ENCODE measurements around the gene TLE6. TPM values are rescaled to one million over a fixed set of nuclear protein-coding genes. Genes with fewer than 3 reads are reported as not detected.
A peak's percentile ranks its signal among the peaks of the same experiment; 100 is the strongest.
"Not testable (repeated sequence)": the region's sequence is repeated elsewhere in the genome, so short reads cannot be mapped to it uniquely, and the experiment has no call there.

Gene TLE6
- total RNA-seq (1 to 10 TPM; 1.6 to 5.0 TPM), polyA plus RNA-seq (ENCODE audit: insufficient read length in 2 of 2) (1 to 10 TPM; 4.6 to 4.7 TPM)
- long read RNA-seq, donor 1, partial matches to known transcripts: 7 of 7 reads
- long read RNA-seq, donor 1, other reads (novel, unspliced or antisense): 0 of 7 reads
- long read RNA-seq, donor 2: 0 reads
- long read RNA-seq, donor 3: 0 reads
- long read RNA-seq, donor 4, partial matches to known transcripts: 0 of 1 reads
- long read RNA-seq, donor 4, other reads (novel, unspliced or antisense): 0 of 1 reads

DNA sequence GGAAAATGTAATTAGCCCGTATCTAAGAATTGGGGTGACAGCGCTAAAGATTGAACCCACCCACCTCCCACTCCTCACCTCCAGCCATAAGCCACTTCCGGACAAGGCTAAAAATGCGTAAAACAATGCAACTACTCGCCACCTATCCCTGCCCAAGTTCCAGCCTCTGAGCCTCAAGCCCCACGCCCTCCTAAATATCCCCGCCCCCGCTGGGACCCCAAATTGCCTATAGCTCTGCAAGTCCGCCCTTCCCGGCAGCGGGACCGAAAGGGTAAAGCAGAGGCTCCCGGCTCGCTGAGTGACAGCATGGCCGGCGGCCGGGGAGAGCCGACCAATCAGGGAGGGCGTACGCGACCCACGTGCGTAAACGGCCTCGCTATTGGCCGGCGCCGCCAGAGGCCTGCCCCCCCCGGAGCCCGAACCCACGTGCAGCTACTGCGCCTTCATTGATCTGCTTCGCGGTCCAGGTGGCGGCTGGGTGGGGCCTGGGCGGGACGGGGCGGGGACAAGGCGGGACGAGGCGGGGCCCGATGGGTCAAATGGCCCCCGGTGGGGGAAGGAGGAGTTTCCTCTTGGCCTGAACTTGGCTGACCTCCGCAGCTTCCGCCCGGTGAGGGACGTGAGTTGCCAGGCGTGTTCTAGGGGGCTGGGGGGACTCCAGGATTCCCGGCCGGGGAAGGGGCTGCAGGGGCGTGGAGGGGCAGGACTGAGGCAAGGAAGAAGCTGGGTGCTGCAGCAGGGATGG is at the start of gene TLE6:
TLE6 (plus strand) TSS at position 564 of the 745 bp plus-strand sequence. CDS start 670 bp downstream, outside the sequence.
- Histone ChIP-seq H3K4me1 (ENCODE audit: control insufficient read depth, insufficient read depth, low read length) (peaks cover 38% of the 10 kb centered on the region), H3K4me3 (ENCODE audit: low read depth, low read length) (peak within 1 kb of the TSS; percentile 56), H3K36me3 (ENCODE audit: control insufficient read depth, insufficient read depth, low read length) (no peaks in the 10 kb centered on the region), H3K9me3 (ENCODE audit: control insufficient read depth, insufficient read depth, low read length) (no peaks in the 10 kb centered on the region), H3K27ac (ENCODE audit: low read depth, low read length) (no peak within 1 kb of the TSS), H3K27me3 (ENCODE audit: control insufficient read depth, insufficient read depth, low read length) (peaks cover 18% of the 10 kb centered on the region)
- WGBS (ENCODE audit: insufficient coverage): 0% methylated on average over 39 of the region's 51 CpGs
- peak in 5 of 6 donors; percentile 81 to 98 (median 86) for DNase-seq (ENCODE audit: low read depth in 4 of 6, low spot score in 6 of 6)

DNA sequence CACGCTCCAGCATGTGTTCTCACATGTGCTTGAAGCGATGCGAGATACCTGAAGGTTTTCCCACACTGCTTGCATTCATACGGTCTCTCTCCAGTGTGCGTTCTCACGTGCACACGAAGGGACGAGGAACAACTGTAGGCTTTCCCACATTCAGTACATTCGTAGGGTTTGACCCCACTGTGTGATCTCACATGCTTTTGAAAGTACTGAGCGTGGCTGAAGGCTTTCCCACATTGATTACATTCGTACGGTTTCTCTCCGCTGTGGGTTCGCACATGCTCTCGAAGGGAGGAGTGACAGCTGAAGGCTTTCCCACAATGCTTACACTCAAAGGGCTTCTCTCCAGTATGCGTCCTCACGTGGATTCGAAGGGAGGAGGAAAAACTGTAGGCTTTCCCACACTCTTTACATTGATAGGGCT is 43.9 kb upstream of the TLE6 start:
- Histone ChIP-seq H3K36me3 (ENCODE audit: control insufficient read depth, insufficient read depth, low read length) (peaks cover 49% of the 10 kb centered on the region), H3K9me3 (ENCODE audit: control insufficient read depth, insufficient read depth, low read length) (peaks cover 18% of the 10 kb centered on the region), H3K4me1 (ENCODE audit: control insufficient read depth, insufficient read depth, low read length) (no peaks in the 10 kb centered on the region), H3K27me3 (ENCODE audit: control insufficient read depth, insufficient read depth, low read length) (no peaks in the 10 kb centered on the region), H3K27ac (ENCODE audit: low read depth, low read length) (no peak overlapping the region), H3K4me3 (ENCODE audit: low read depth, low read length) (no peak overlapping the region)
- no peak for DNase-seq (ENCODE audit: low read depth in 4 of 6, low spot score in 6 of 6)
- WGBS (ENCODE audit: insufficient coverage): 97% methylated on average over 15 of the region's 18 CpGs

DNA sequence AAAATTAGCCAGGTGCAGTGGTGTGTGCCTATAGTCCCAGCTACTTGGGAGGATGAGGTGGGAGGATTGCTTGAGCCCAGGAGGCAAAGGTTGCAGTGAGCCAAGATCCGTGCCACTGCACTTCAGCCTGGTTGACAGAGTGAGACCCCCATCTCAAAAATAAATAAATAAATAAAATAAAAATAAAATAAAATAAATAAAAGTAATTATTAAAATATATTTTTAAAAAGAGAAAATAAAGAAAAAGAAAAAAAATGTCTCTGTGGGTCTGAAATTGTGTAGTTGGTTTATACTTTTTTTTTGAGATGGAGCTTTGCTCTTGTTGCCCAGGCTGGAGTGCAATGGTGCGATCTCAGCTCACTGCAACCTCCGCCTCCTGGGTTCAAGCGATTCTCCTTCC is 41.5 kb upstream of the TLE6 start:
- H3K4me3 ChIP-seq (ENCODE audit: low read depth, low read length); DNase-seq (ENCODE audit: low read depth in 4 of 6, low spot score in 6 of 6); H3K27me3 ChIP-seq (ENCODE audit: control insufficient read depth, insufficient read depth, low read length); H3K4me1 ChIP-seq (ENCODE audit: control insufficient read depth, insufficient read depth, low read length); H3K27ac ChIP-seq (ENCODE audit: low read depth, low read length): not testable (repeated sequence)
- Histone ChIP-seq H3K36me3 (ENCODE audit: control insufficient read depth, insufficient read depth, low read length) (peaks cover 58% of the 10 kb centered on the region), H3K9me3 (ENCODE audit: control insufficient read depth, insufficient read depth, low read length) (peaks cover 18% of the 10 kb centered on the region)
- WGBS (ENCODE audit: insufficient coverage): 86% methylated on average over 1 of the region's 4 CpGs

DNA sequence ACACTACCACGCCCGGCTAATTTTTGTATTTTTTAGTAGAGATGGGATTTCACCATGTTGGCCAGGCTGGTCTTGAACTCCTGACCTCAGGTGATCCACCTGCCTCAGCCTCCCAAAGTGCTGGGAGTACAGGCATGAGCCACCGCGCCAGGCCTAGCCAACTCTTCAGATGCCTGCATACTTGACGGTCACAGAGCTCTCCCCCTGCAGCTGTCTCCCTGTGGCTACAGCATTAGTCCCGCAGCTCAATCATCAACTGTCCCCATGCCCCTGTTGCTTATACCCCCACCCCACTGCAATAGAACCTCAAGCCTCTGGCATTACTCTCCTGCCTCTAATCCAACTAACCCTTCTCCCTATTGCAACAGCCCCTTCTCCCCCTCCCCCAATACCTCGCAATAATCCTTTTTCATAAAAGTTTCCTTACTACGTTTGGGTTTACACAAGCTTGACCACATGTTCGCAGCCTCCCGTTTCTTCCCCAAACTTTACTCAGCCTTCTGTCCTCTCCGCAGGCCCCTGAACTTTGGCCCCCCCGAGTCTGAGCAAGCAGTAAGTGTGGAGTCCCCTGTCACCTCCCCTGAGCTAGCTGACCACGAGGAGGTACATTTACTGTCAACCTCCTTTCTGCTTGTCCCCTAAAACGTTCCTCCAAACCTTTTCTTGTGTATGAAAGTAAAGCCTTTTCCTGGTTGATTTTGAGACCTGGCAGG is 34.3 kb upstream of the TLE6 start:
- no peaks in the 10 kb centered on the region for H3K27me3 ChIP-seq (ENCODE audit: control insufficient read depth, insufficient read depth, low read length)
- H3K4me3 ChIP-seq (ENCODE audit: low read depth, low read length): no peak overlapping the region
- peaks cover 10% of the 10 kb centered on the region for H3K36me3 ChIP-seq (ENCODE audit: control insufficient read depth, insufficient read depth, low read length)
- no peak for DNase-seq (ENCODE audit: low read depth in 4 of 6, low spot score in 6 of 6)
- WGBS (ENCODE audit: insufficient coverage): 76% methylated on average over 10 of the region's 14 CpGs
- peaks cover 17% of the 10 kb centered on the region for H3K4me1 ChIP-seq (ENCODE audit: control insufficient read depth, insufficient read depth, low read length)
- no peak overlapping the region for H3K27ac ChIP-seq (ENCODE audit: low read depth, low read length)
- no peaks in the 10 kb centered on the region for H3K9me3 ChIP-seq (ENCODE audit: control insufficient read depth, insufficient read depth, low read length)

DNA sequence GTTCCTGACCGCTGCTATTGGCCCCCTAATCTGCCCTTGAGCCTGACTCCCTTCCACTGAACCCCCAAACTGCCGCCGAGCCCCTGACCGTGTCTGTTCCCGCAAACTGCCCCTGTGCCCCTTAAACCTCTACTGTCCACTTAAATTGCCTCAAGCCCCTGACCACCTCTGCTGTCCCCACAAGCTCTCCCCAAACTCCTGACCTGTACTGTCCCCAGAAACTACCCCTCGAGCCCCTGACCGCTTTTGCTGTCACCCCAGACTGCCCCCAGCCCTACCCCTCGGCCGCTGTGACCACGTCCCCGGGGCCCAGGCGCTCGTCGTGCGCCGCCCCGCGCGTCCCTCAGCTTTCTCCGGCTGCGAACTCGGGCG is 33.0 kb upstream of the TLE6 start:
- no peak for DNase-seq (ENCODE audit: low read depth in 4 of 6, low spot score in 6 of 6)
- peak overlapping the region; percentile 84 for H3K4me3 ChIP-seq (ENCODE audit: low read depth, low read length)
- no peaks in the 10 kb centered on the region for H3K27me3 ChIP-seq (ENCODE audit: control insufficient read depth, insufficient read depth, low read length)
- no peak overlapping the region for H3K27ac ChIP-seq (ENCODE audit: low read depth, low read length)
- peaks cover 21% of the 10 kb centered on the region for H3K4me1 ChIP-seq (ENCODE audit: control insufficient read depth, insufficient read depth, low read length)
- WGBS (ENCODE audit: insufficient coverage): 3% methylated on average over 23 of the region's 23 CpGs
- H3K9me3 ChIP-seq (ENCODE audit: control insufficient read depth, insufficient read depth, low read length): no peaks in the 10 kb centered on the region
- no peaks in the 10 kb centered on the region for H3K36me3 ChIP-seq (ENCODE audit: control insufficient read depth, insufficient read depth, low read length)

DNA sequence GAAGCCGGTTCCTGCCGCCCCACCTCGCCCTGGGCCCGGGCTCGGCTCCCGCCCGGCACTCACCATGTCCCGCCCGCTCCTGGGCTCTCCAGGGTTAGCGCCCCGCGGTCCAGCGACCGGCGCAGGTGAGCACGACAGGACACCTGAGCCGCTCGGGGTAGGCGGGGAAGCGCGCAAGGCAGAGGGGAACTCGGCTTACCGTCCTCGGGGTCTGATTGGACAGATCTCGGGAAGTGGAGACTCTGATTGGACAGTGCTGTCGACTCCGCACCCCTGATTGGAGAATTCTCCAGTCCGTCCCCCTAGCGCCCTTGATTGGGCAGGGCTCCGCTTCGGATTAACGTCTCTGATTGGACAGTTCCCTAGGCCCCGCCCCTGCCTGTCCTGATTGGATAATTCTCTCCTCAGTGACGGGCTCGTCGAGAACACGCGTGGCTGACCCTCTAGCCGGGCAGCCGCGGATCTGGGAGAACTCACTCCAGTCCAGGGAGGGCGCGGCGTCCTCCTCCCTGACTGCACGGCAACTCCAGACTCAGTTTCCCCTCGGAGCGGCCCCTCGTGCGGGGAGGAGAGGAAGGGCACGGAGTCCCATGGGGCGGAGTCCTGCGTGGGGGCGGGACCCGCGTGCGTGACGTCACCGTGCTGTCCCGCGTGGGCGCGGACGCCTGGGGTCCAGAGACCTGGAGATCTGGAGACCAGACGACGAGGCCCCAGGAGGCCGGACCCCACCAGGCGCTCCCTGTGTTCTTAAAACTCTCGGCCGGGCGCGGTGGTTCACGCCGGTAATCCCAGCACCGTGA is 32.4 kb upstream of the TLE6 start, which contains the start of gene ZNF77:
ZNF77 (minus strand) TSS at position 197 of the 800 bp plus-strand sequence; CDS start at position 66, 131 bp downstream.
- peak within 1 kb of the TSS; percentile 84 for H3K4me3 ChIP-seq (ENCODE audit: low read depth, low read length)
- peak within 1 kb of the TSS; percentile 92 for H3K27ac ChIP-seq (ENCODE audit: low read depth, low read length)
- H3K27me3 ChIP-seq (ENCODE audit: control insufficient read depth, insufficient read depth, low read length): no peaks in the 10 kb centered on the region
- 1% methylated on average over 74 of the region's 74 CpGs for WGBS (ENCODE audit: insufficient coverage)
- peak; percentile 98 to 100 (median 99) for DNase-seq (ENCODE audit: low read depth in 4 of 6, low spot score in 6 of 6)
- no peaks in the 10 kb centered on the region for H3K36me3 ChIP-seq (ENCODE audit: control insufficient read depth, insufficient read depth, low read length)
- H3K4me1 ChIP-seq (ENCODE audit: control insufficient read depth, insufficient read depth, low read length): peaks cover 25% of the 10 kb centered on the region
- no peaks in the 10 kb centered on the region for H3K9me3 ChIP-seq (ENCODE audit: control insufficient read depth, insufficient read depth, low read length)

DNA sequence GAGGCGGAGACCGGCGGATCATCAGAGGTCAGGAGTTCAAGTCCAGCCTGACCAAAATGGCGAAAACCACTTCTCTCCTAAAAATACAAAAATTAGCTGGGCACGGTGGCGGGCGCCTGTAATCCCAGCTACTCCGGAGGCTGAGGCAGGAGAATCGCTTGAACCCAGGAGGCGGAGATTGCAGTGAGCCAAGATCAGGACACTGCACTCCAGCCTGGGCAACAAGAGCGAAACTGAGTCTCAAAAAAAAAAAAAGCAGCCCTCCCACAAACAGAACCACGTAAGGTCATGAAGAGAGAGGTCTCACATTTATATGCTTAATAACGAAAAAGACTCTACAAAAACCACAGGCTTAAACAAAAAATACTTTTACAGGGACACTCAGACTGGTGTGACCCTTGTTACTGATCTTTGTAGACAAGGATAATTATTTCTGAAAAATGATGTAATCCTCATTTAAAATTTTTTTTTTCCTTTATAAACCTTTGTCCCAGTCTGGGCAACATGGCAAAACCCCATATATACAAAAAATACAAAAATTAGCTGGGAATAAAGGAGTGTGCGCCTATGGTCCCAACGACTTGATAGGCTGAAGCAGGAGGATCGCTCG is 31.7 kb upstream of the TLE6 start:
- Histone ChIP-seq H3K36me3 (ENCODE audit: control insufficient read depth, insufficient read depth, low read length) (no peaks in the 10 kb centered on the region), H3K27me3 (ENCODE audit: control insufficient read depth, insufficient read depth, low read length) (no peaks in the 10 kb centered on the region), H3K9me3 (ENCODE audit: control insufficient read depth, insufficient read depth, low read length) (no peaks in the 10 kb centered on the region), H3K27ac (ENCODE audit: low read depth, low read length) (peak overlapping the region; percentile 92), H3K4me1 (ENCODE audit: control insufficient read depth, insufficient read depth, low read length) (peaks cover 25% of the 10 kb centered on the region), H3K4me3 (ENCODE audit: low read depth, low read length) (peak overlapping the region; percentile 84)
- WGBS (ENCODE audit: insufficient coverage): 42% methylated on average over 13 of the region's 17 CpGs
- DNase-seq (ENCODE audit: low read depth in 4 of 6, low spot score in 6 of 6): no peak

DNA sequence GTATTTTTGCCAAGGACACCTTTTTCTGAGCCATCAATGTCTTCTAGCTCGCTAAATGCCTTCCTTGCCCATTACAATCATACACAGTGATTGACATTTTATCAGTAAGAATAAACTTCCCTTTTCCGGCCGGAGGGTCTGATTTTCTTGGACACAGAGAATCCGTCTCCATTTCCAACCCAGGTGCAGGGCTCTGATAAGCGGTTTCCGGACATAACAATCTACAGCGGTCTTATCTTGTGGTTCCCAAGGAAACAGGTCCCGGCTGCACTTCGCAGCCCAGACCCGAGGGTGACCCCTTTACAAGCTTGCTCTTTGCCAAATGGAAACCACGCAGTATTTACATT is 27.5 kb upstream of the TLE6 start:
- Histone ChIP-seq H3K36me3 (ENCODE audit: control insufficient read depth, insufficient read depth, low read length) (no peaks in the 10 kb centered on the region), H3K4me1 (ENCODE audit: control insufficient read depth, insufficient read depth, low read length) (peaks cover 14% of the 10 kb centered on the region), H3K27ac (ENCODE audit: low read depth, low read length) (peak overlapping the region; percentile 97), H3K9me3 (ENCODE audit: control insufficient read depth, insufficient read depth, low read length) (no peaks in the 10 kb centered on the region), H3K27me3 (ENCODE audit: control insufficient read depth, insufficient read depth, low read length) (no peaks in the 10 kb centered on the region), H3K4me3 (ENCODE audit: low read depth, low read length) (peak overlapping the region; percentile 68)
- no peak for DNase-seq (ENCODE audit: low read depth in 4 of 6, low spot score in 6 of 6)
- 0% methylated on average over 11 of the region's 11 CpGs for WGBS (ENCODE audit: insufficient coverage)

All from spinal cord (tissue), 10 donors.